ENCODE data around the gene TTC16. TPM values are rescaled to one million over a fixed set of nuclear protein-coding genes. Genes with fewer than 3 reads are reported as not detected.
"Not testable (repeated sequence)": the region's sequence is repeated elsewhere in the genome, so short reads cannot be mapped to it uniquely, and the experiment has no call there.

The TTC16 gene
- total and polyA plus RNA-seq, 3 donors from 2014 or later, result 25.0 to 46.2 (median 32.7) TPM

- H3K4me1 ChIP-seq, result no peaks in the 10 kb centered on the region
- 44 to 69% methylated on average over 8 of the region's 8 CpGs for WGBS, 2 donors
- intact Hi-C loops (cut with DNase I; ENCODE audit: low total_unique reads), result no loop called here
- H3K9me3 ChIP-seq, result no peaks in the 10 kb centered on the region
- H3K4me3 ChIP-seq, result no peak overlapping the region
- no peak overlapping the region for H3K27ac ChIP-seq
- H3K27me3 ChIP-seq, result no peaks in the 10 kb centered on the region
- no peaks in the 10 kb centered on the region for H3K36me3 ChIP-seq (ENCODE audit: low read depth, missing control alignments)
- no peak for DNase-seq
- TF ChIP-seq CTCF (IDR thresholded peaks at IDR 0.05) (no peak), POLR2A (IDR thresholded peaks at IDR 0.05) (no peak)
Measured at GRCh38 chr9:127753622-127754021, 37.7 kb downstream of the TTC16 start.

GRCh38 chr9:127754099-127755060 lies 38.5 kb downstream of the TTC16 start:
- Histone ChIP-seq H3K4me3 (peak overlapping the region; percentile 9 to 26), H3K27me3 (no peaks in the 10 kb centered on the region), H3K9me3 (no peaks in the 10 kb centered on the region), H3K36me3 (ENCODE audit: low read depth, missing control alignments) (no peaks in the 10 kb centered on the region), H3K27ac (no peak overlapping the region), H3K4me1 (no peaks in the 10 kb centered on the region)
- no peak for TF ChIP-seq POLR2A (IDR thresholded peaks at IDR 0.05)
- no peak for TF ChIP-seq CTCF (IDR thresholded peaks at IDR 0.05)
- no peak for DNase-seq
- intact Hi-C loops (cut with DNase I; ENCODE audit: low total_unique reads), result no loop called here
- 16 to 17% methylated on average over 43 to 58 of the region's 86 CpGs for WGBS, 2 donors

GRCh38 chr9:127755061-127756060 lies 39.5 kb downstream of the TTC16 start:
- TF ChIP-seq POLR2A (IDR thresholded peaks at IDR 0.05), result no peak
- TF ChIP-seq CTCF (IDR thresholded peaks at IDR 0.05), result no peak
- intact Hi-C loops (cut with DNase I; ENCODE audit: low total_unique reads), result no loop called here
- Histone ChIP-seq H3K9me3 (no peaks in the 10 kb centered on the region), H3K4me1 (no peaks in the 10 kb centered on the region), H3K36me3 (ENCODE audit: low read depth, missing control alignments) (no peaks in the 10 kb centered on the region), H3K27ac (no peak overlapping the region), H3K4me3 (no peak overlapping the region), H3K27me3 (no peaks in the 10 kb centered on the region)
- WGBS, 2 donors, result 25 to 68% methylated on average over 9 to 31 of the region's 61 CpGs
- DNase-seq, result no peak

GRCh38 chr9:127756233-127756632 lies 40.4 kb downstream of the TTC16 start:
- TF ChIP-seq CTCF (IDR thresholded peaks at IDR 0.05) (no peak), POLR2A (IDR thresholded peaks at IDR 0.05) (no peak)
- Histone ChIP-seq H3K9me3 (no peaks in the 10 kb centered on the region), H3K4me1 (no peaks in the 10 kb centered on the region), H3K27me3 (no peaks in the 10 kb centered on the region), H3K27ac (no peak overlapping the region), H3K4me3 (no peak overlapping the region), H3K36me3 (ENCODE audit: low read depth, missing control alignments) (no peaks in the 10 kb centered on the region)
- no peak for DNase-seq
- 83 to 89% methylated on average over 3 of the region's 3 CpGs for WGBS, 2 donors
- intact Hi-C loops (cut with DNase I; ENCODE audit: low total_unique reads), result no loop called here

GRCh38 chr9:127756776-127757175 lies 40.9 kb downstream of the TTC16 start:
- H3K36me3 ChIP-seq (ENCODE audit: low read depth, missing control alignments); H3K27ac ChIP-seq; intact Hi-C loops (cut with DNase I; ENCODE audit: low total_unique reads); H3K9me3 ChIP-seq; H3K4me3 ChIP-seq; H3K27me3 ChIP-seq; H3K4me1 ChIP-seq; DNase-seq: not testable (repeated sequence)
- 83 to 86% methylated on average over 10 to 11 of the region's 11 CpGs for WGBS, 2 donors
